GM18505 (cell line): ENCODE measurements around the gene NAGPA.

Source experiments
- ATAC-seq: cut with Tn5 transposase; IDR thresholded peaks from one replicate; pipeline ENCODE4 v1.9.1; 2021; ENCODE audit not compliant: unreplicated experiment
- POLR2A ChIP-seq: IDR thresholded peaks from 4 replicates; pipeline ENCODE4 v1.6.1; 2011; ENCODE audit warnings: borderline replicate concordance; ENCODE audit not compliant: insufficient read depth, insufficient read length; ENCODE audit errors: extremely low read depth

NAGPA gene

GRCh38 chr16:5012887-5013286, 20.8 kb downstream of the NAGPA start:
- no peak for ATAC-seq
- TF ChIP-seq POLR2A: no peak

GRCh38 chr16:5011637-5012036, 22.1 kb downstream of the NAGPA start:
- ATAC-seq: no peak
- TF ChIP-seq POLR2A: no peak

- TF ChIP-seq POLR2A: no peak
- no peak for ATAC-seq
Measured at GRCh38 chr16:5010576-5011329, 23.0 kb downstream of the NAGPA start.

- TF ChIP-seq POLR2A: no peak
- no peak for ATAC-seq
Measured at GRCh38 chr16:5008311-5008731, 25.4 kb downstream of the NAGPA start.

GRCh38 chr16:5007256-5007655, 26.5 kb downstream of the NAGPA start:
- ATAC-seq: no peak
- no peak for TF ChIP-seq POLR2A

GRCh38 chr16:5006348-5007193, 27.2 kb downstream of the NAGPA start:
- ATAC-seq: no peak
- TF ChIP-seq POLR2A: no peak

GRCh38 chr16:5005916-5006315, 27.8 kb downstream of the NAGPA start:
- TF ChIP-seq POLR2A: no peak
- ATAC-seq: no peak

GRCh38 chr16:5004311-5004710, 29.4 kb downstream of the NAGPA start:
- TF ChIP-seq POLR2A: no peak
- no peak for ATAC-seq

GRCh38 chr16:5003828-5004227, 29.9 kb downstream of the NAGPA start:
- no peak for TF ChIP-seq POLR2A
- no peak for ATAC-seq

GRCh38 chr16:5003211-5003610, 30.5 kb downstream of the NAGPA start:
- no peak for TF ChIP-seq POLR2A
- ATAC-seq: no peak

- ATAC-seq: no peak
- TF ChIP-seq POLR2A: no peak
Measured at GRCh38 chr16:5002699-5003143, 31.0 kb downstream of the NAGPA start.

GRCh38 chr16:5001986-5002385, 31.7 kb downstream of the NAGPA start:
- no peak for TF ChIP-seq POLR2A
- no peak for ATAC-seq

GRCh38 chr16:5001571-5001970, 32.2 kb downstream of the NAGPA start:
- no peak for TF ChIP-seq POLR2A
- ATAC-seq: no peak

- no peak for ATAC-seq
- TF ChIP-seq POLR2A: no peak
Measured at GRCh38 chr16:5000573-5001001, 33.1 kb downstream of the NAGPA start.

- TF ChIP-seq POLR2A: no peak
- no peak for ATAC-seq
Measured at GRCh38 chr16:4994719-4995434, 38.9 kb downstream of the NAGPA start.
